H1 (cell line): ENCODE results near the gene GABRQ. TPM values are rescaled to one million over a fixed set of nuclear protein-coding genes. Genes with fewer than 3 reads are reported as not detected.

Experiments
- ASH2L ChIP-seq: fragments of 200-600, 300-600 bp; sonication (generic); IDR thresholded peaks from one replicate; pipeline ENCODE4 v1.7.1; 2017; ENCODE audit warnings: low read length
- HDAC2 ChIP-seq, 2 experiments: fragments of 300-600 bp in 1 of 2; sonication (generic) in 1 of 2; IDR thresholded peaks; 2 replicates each; pipeline ENCODE4 v1.6.1; 2011 to 2012; ENCODE audit warnings: low read depth in 2 of 2, low read length in 2 of 2, mild to moderate bottlenecking in 2 of 2, moderate library complexity in 2 of 2, borderline replicate concordance in 1 of 2, inconsistent platforms in 1 of 2
- JUND ChIP-seq: IDR thresholded peaks from 2 replicates; pipeline ENCODE4 v1.6.1; 2011; ENCODE audit warnings: mild to moderate bottlenecking, improper control_type of control experiment, low read length
- RAD21 ChIP-seq, 2 experiments: IDR thresholded peaks in 1 of 2; conservative IDR thresholded peaks in 1 of 2; 2 replicates each; pipeline ENCODE4 v1.6.1; 2011; ENCODE audit warnings: low read depth in 2 of 2, low read length in 2 of 2, improper control_type of control experiment in 1 of 2, inconsistent platforms in 1 of 2, mild to moderate bottlenecking in 1 of 2, moderate library complexity in 1 of 2
- polyA plus RNA-seq, 7 experiments: library from polyadenylated mRNA; depleted of rRNA in 3 of 7; stranded (reverse) in 5 of 7; unstranded in 2 of 7; fragments of >200 nt in 5 of 7; fragments of 200-250 nt in 2 of 7; gene quantifications; 1 replicate in 5 of 7; 2 replicates in 1 of 7; 4 replicates in 1 of 7; pipeline versions ENCODE4 v1.2.1 to v1.2.3, GENCODE V29; 2011 to 2013; ENCODE audit warnings: missing spikeins in 2 of 7, mixed read lengths in 2 of 7
- total RNA-seq: library from RNA; stranded (reverse); fragmentation: NEBNext Ultra II Directional; extraction: Animal tissue kit (Norgen Biotek cat#: 25700); gene quantifications from 2 replicates; pipeline ENCODE4 v1.2.1, GENCODE V29; 2021
- TF ChIP-seq, protein P1 (sequence below): fragments of 300-600 bp; sonication (generic); IDR thresholded peaks from 2 replicates; pipeline ENCODE4 v1.7.1; 2012; ENCODE audit warnings: low read length, moderate library complexity, mild to moderate bottlenecking, inconsistent platforms; ENCODE audit not compliant: insufficient replicate concordance

The GABRQ gene
- total and polyA plus RNA-seq, 2 of the 8 experiments (the other 6 are each of a cell fraction or from before 2014, with no cell fraction given), result 6.3 to 9.6 TPM

DNA sequence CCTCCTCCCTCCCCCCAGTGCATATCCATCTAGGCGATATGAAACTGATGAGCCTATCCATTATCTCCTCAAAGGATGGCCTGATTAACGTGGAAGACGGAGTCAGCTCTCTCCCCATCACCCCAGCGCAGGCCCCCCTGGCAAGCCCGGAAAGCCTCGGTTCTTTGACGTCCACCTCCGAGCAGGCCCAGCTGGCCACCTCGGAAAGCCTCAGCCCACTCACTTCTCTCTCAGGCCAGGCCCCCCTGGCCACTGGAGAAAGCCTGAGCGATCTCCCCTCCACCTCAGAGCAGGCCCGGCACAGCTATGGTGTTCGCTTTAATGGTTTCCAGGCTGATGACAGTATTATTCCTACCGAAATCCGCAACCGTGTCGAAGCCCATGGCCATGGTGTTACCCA, 14.8 kb downstream of the GABRQ start (continued):
- TF ChIP-seq, protein P1, sequence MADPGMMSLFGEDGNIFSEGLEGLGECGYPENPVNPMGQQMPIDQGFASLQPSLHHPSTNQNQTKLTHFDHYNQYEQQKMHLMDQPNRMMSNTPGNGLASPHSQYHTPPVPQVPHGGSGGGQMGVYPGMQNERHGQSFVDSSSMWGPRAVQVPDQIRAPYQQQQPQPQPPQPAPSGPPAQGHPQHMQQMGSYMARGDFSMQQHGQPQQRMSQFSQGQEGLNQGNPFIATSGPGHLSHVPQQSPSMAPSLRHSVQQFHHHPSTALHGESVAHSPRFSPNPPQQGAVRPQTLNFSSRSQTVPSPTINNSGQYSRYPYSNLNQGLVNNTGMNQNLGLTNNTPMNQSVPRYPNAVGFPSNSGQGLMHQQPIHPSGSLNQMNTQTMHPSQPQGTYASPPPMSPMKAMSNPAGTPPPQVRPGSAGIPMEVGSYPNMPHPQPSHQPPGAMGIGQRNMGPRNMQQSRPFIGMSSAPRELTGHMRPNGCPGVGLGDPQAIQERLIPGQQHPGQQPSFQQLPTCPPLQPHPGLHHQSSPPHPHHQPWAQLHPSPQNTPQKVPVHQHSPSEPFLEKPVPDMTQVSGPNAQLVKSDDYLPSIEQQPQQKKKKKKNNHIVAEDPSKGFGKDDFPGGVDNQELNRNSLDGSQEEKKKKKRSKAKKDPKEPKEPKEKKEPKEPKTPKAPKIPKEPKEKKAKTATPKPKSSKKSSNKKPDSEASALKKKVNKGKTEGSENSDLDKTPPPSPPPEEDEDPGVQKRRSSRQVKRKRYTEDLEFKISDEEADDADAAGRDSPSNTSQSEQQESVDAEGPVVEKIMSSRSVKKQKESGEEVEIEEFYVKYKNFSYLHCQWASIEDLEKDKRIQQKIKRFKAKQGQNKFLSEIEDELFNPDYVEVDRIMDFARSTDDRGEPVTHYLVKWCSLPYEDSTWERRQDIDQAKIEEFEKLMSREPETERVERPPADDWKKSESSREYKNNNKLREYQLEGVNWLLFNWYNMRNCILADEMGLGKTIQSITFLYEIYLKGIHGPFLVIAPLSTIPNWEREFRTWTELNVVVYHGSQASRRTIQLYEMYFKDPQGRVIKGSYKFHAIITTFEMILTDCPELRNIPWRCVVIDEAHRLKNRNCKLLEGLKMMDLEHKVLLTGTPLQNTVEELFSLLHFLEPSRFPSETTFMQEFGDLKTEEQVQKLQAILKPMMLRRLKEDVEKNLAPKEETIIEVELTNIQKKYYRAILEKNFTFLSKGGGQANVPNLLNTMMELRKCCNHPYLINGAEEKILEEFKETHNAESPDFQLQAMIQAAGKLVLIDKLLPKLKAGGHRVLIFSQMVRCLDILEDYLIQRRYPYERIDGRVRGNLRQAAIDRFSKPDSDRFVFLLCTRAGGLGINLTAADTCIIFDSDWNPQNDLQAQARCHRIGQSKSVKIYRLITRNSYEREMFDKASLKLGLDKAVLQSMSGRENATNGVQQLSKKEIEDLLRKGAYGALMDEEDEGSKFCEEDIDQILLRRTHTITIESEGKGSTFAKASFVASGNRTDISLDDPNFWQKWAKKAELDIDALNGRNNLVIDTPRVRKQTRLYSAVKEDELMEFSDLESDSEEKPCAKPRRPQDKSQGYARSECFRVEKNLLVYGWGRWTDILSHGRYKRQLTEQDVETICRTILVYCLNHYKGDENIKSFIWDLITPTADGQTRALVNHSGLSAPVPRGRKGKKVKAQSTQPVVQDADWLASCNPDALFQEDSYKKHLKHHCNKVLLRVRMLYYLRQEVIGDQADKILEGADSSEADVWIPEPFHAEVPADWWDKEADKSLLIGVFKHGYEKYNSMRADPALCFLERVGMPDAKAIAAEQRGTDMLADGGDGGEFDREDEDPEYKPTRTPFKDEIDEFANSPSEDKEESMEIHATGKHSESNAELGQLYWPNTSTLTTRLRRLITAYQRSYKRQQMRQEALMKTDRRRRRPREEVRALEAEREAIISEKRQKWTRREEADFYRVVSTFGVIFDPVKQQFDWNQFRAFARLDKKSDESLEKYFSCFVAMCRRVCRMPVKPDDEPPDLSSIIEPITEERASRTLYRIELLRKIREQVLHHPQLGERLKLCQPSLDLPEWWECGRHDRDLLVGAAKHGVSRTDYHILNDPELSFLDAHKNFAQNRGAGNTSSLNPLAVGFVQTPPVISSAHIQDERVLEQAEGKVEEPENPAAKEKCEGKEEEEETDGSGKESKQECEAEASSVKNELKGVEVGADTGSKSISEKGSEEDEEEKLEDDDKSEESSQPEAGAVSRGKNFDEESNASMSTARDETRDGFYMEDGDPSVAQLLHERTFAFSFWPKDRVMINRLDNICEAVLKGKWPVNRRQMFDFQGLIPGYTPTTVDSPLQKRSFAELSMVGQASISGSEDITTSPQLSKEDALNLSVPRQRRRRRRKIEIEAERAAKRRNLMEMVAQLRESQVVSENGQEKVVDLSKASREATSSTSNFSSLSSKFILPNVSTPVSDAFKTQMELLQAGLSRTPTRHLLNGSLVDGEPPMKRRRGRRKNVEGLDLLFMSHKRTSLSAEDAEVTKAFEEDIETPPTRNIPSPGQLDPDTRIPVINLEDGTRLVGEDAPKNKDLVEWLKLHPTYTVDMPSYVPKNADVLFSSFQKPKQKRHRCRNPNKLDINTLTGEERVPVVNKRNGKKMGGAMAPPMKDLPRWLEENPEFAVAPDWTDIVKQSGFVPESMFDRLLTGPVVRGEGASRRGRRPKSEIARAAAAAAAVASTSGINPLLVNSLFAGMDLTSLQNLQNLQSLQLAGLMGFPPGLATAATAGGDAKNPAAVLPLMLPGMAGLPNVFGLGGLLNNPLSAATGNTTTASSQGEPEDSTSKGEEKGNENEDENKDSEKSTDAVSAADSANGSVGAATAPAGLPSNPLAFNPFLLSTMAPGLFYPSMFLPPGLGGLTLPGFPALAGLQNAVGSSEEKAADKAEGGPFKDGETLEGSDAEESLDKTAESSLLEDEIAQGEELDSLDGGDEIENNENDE, result no peak
- TF ChIP-seq ASH2L, result no peak
- TF ChIP-seq RAD21 (IDR thresholded peaks at IDR 0.05 in 1 of 2, conservative IDR thresholded peaks at IDR 0.05 in 1 of 2; ENCODE audit: low read depth in 2 of 2, low read length in 2 of 2), result no peak
- no peak for TF ChIP-seq JUND
- TF ChIP-seq HDAC2 (IDR thresholded peaks at IDR 0.05; ENCODE audit: borderline replicate concordance in 1 of 2, low read depth in 2 of 2, low read length in 2 of 2), result no peak
